Fibroblast of mammary gland (primary cell): ENCODE data around the gene KBTBD8.

ENCODE experiments used
- DNase-seq: peaks from one replicate; pipeline ENCODE4 v3.0.0-alpha.2; 2010; ENCODE audit warnings: low read depth
- H3K4me3 ChIP-seq: 2 replicates; pipeline ENCODE4 v1.5.1; 2011; ENCODE audit warnings: low read depth, mild to moderate bottlenecking, low read length, moderate library complexity; ENCODE audit not compliant: control insufficient read depth
- TF ChIP-seq, protein P1 (sequence below): conservative IDR thresholded peaks from 2 replicates; pipeline ENCODE4 v1.5.1; 2011; ENCODE audit warnings: low read depth, low read length, inconsistent platforms; ENCODE audit not compliant: control insufficient read depth, insufficient read depth

KBTBD8 gene

DNA sequence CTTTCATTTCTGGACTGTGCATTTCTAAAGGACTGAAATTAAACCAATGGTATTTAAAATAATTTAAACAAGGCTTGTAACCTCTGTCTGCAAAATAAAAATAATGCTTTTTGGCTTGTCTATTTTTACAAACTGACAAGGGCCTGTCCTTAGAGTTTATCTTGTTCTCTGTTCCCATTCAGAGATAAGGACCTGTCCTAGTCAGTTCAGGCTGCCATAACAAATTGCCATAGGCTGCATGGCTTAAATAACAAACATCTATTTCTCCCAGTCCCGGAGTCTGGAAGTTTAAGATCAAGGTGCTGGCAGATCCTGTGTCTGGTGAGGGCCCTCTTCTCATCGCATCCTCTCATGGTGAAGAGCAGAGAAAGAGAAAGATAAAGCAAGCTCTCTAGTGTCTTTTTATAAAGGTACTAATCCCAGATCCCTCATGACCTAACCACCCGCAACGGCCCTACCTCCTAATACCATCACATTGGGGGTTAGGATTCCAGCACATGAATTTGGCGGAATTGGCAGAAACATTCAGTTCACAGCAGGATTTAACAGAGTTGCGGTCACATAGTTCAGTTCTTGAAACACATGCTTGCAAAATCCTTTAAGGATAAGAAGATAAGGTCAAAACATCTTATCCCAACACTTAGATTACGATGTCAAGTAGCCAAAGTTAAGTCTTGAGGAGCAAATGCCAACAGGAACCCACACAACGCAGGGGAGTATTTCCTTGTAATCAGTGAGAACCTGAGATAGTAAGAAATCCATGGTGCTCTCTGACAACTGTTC lies 17.8 kb downstream of the KBTBD8 start:
- no peak overlapping the region for H3K4me3 ChIP-seq
- TF ChIP-seq, protein P1, sequence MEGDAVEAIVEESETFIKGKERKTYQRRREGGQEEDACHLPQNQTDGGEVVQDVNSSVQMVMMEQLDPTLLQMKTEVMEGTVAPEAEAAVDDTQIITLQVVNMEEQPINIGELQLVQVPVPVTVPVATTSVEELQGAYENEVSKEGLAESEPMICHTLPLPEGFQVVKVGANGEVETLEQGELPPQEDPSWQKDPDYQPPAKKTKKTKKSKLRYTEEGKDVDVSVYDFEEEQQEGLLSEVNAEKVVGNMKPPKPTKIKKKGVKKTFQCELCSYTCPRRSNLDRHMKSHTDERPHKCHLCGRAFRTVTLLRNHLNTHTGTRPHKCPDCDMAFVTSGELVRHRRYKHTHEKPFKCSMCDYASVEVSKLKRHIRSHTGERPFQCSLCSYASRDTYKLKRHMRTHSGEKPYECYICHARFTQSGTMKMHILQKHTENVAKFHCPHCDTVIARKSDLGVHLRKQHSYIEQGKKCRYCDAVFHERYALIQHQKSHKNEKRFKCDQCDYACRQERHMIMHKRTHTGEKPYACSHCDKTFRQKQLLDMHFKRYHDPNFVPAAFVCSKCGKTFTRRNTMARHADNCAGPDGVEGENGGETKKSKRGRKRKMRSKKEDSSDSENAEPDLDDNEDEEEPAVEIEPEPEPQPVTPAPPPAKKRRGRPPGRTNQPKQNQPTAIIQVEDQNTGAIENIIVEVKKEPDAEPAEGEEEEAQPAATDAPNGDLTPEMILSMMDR: no peak
- DNase-seq: no peak

DNA sequence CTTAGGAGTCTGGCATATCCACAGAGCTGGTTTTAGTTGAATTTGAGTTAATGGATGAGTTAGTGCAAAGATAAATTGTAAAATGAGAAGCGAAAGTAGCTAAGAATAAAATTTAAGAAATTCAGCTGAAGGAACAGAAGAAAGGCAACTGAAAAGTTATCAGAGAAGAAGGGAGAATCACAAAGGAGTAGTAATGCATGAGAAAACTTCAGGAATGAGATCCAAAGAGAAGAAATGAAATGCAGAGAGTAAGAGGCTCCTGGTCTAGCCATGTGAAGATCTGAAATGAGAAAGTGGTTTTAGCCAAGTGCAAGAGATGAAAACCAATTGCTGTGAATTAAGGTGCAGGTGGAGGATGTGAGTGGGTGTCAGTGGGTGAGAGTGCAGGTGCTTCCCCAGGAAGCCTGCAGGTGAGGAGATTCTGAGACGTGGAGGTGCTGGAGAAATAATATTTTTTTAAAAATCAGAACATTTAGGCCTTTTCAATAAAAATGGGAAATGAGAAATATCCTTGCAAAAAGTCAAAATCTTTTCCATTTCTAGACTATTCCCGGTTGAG lies 18.5 kb downstream of the KBTBD8 start:
- TF ChIP-seq, protein P1: no peak
- H3K4me3 ChIP-seq: no peak overlapping the region
- DNase-seq: no peak

DNA sequence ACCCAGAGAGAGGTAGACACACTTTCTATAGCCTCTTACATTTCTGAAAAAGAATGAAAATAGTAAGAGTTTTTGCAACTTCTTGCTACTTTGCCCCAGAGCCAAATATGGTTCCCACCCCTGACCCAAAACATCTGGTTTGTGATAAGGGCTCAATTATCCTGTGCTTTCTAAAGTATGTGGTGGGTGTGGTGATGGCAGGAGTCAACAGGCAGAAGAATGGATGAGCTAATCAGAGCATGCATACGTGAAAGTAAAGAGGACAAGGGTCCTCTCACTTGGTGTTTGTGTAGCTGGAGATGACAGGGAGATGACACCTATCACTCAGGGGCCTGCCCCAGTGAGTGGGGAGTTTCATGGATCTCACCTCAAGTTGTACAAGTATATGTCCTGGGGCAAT lies 19.1 kb downstream of the KBTBD8 start:
- peak; percentile 10 for DNase-seq
- no peak overlapping the region for H3K4me3 ChIP-seq
- TF ChIP-seq, protein P1: no peak

DNA sequence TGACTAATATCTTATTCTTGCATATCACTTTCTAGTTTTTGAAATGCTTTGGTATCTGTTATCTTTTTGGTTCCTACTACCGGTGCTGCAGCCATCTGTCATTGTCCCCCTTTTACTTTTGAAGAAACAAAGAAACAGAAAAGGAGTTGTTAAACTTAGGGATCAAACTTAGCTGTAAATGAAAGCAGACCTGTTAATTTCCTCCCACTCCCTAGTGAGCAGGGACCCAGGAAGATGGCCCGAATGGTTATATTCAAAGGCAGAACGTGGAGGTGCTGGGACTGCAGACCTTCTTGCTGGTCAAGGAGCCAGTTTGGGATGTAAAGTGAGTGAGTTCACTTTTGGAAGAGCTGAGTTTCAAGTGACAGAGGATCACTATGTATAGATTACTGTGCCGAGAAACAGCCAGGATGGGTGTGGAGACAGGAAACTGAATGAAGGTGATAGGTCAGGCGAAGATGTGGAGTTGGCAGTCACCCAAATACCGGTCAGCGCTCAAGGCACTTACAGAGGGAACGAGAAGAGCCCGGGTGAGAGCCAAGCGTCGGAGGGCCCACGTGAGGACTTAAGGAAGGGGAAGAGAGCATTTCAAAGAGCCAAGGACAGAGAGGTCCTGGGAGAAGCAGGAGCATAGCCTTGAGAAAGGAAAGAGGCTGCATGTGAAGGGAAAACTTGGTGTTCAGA lies 20.1 kb downstream of the KBTBD8 start:
- DNase-seq: peak; percentile 28
- no peak overlapping the region for H3K4me3 ChIP-seq
- TF ChIP-seq, protein P1: no peak

DNA sequence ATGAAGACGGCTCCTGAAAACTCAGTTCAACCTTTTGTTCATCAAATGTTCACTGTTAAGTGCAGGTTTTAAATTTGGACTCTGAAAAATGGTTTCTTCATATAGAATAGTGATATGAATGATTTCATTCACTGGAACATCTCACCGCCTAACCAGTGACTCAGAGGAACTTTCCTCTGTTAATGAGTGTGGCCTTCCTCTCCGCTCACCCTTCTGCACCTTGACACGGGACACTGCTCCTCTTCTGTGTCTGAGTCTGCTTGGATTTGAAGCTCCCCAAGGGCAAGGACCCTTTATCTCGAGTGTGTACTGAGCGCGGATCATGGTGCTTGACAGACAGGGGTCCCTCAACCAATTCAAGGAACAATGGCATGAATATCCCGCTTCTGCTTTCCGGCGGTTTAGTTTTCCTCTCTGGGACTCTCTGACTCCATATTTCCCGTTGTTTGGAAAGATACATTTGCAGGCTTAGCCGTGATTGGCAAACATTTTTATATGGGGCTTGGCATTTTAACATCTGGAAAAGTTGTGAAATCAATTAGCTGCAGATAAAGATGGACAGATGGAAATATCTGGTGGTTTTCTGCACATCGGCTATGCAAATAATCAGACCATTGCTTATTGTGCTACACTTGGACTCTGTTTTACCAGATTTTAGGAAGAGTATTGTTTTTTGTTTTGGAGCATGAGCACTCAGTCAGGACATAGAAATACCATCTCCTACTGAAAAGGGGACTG lies 20.9 kb downstream of the KBTBD8 start:
- TF ChIP-seq, protein P1: no peak

DNA sequence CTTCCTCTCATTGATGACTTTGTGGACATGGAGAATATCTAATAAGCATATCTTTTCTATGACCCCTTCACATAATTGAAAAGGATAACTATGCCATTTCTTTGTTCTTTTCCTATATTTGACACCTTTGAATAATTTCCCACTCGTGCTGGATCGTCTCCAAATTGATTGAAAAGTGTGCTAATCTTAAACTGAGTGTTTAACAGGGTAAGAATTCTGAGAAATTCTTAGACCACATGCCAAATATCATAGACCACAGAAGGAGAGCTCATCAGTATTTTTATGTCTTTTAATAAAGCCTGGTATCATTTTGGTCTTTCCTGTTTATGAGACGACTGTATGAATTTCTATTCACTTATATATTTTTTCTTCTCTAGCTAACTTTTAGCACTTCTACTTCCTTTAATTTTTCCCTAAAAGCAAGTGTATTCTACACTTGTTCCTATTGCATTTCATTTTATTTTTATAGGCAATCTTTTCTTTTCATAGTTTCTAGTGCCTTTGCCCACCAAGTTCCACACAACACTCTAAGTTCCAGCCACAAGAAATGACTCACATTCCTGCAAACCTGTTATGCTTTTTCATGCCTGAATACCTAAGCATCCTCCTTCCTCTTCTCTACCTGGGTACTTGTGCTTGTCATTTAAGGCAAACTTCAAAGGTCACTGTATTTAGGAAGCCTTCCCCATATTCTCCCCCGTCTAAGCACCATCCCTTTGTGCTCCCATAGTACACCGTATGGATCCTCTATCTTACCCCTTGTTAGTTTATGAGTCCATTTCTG lies 30.1 kb downstream of the KBTBD8 start:
- DNase-seq: no peak
- TF ChIP-seq, protein P1: no peak
- H3K4me3 ChIP-seq: no peak overlapping the region

More for the DNA sequence above, 20.9 kb downstream of the KBTBD8 start:
- no peak overlapping the region for H3K4me3 ChIP-seq
- DNase-seq: no peak
